Right kidney (tissue), 1 donor: ENCODE measurements around the gene EXOC1.

ENCODE experiments used
- DNase-seq: peaks from one replicate; pipeline ENCODE4 v3.0.0-alpha.2; 2016

EXOC1 gene

GRCh38 chr4:55849724-55850123 is 3.7 kb upstream of the EXOC1 start:
- DNase-seq, result no peak

GRCh38 chr4:55851885-55852284 is 1.6 kb upstream of the EXOC1 start:
- no peak for DNase-seq

GRCh38 chr4:55854129-55854528 is 681 bp downstream of the EXOC1 start:
- DNase-seq, result no peak

- DNase-seq, result no peak
Observed at GRCh38 chr4:55857586-55857985, 4.1 kb downstream of the EXOC1 start.

GRCh38 chr4:55859711-55860110 is 6.3 kb downstream of the EXOC1 start:
- DNase-seq, result no peak

GRCh38 chr4:55864577-55865223 is 11.3 kb downstream of the EXOC1 start:
- no peak for DNase-seq

GRCh38 chr4:55865228-55865806 is 11.9 kb downstream of the EXOC1 start:
- DNase-seq, result no peak

GRCh38 chr4:55866290-55866907 is 13.0 kb downstream of the EXOC1 start:
- DNase-seq, result no peak

- no peak for DNase-seq
Observed at GRCh38 chr4:55866973-55867574, 13.6 kb downstream of the EXOC1 start.

- DNase-seq, result no peak
Observed at GRCh38 chr4:55868581-55869090, 15.2 kb downstream of the EXOC1 start.

GRCh38 chr4:55871299-55871800 is 17.9 kb downstream of the EXOC1 start:
- no peak for DNase-seq

GRCh38 chr4:55874831-55875230 is 21.4 kb downstream of the EXOC1 start:
- DNase-seq, result no peak

- no peak for DNase-seq
Observed at GRCh38 chr4:55876387-55876786, 22.9 kb downstream of the EXOC1 start.

- no peak for DNase-seq
Observed at GRCh38 chr4:55879224-55879623, 25.8 kb downstream of the EXOC1 start.

GRCh38 chr4:55880652-55881280 is 27.3 kb downstream of the EXOC1 start:
- no peak for DNase-seq

- no peak for DNase-seq
Observed at GRCh38 chr4:55884093-55884850, 30.8 kb downstream of the EXOC1 start.

GRCh38 chr4:55884851-55885219 is 31.4 kb downstream of the EXOC1 start:
- DNase-seq, result no peak

- DNase-seq, result no peak
Observed at GRCh38 chr4:55887594-55887993, 34.1 kb downstream of the EXOC1 start.

- no peak for DNase-seq
Observed at GRCh38 chr4:55892156-55892555, 38.7 kb downstream of the EXOC1 start.

GRCh38 chr4:55896622-55897021 is 43.2 kb downstream of the EXOC1 start:
- DNase-seq, result no peak

- DNase-seq, result no peak
Observed at GRCh38 chr4:55902677-55903076, 49.2 kb downstream of the EXOC1 start.

GRCh38 chr4:55903577-55903976 is 50.1 kb downstream of the EXOC1 start:
- DNase-seq, result no peak
